GM12801 (cell line): ENCODE results near the gene TPH2.

Source experiments
- TF ChIP-seq, protein P1 (sequence below): IDR thresholded peaks from one replicate; pipeline ENCODE4 v1.5.1; 2011; ENCODE audit warnings: control low read depth; ENCODE audit not compliant: insufficient read length; ENCODE audit errors: extremely low read depth

Gene TPH2

GRCh38 chr12:71958457-71958856 lies 19.8 kb downstream of the TPH2 start:
- TF ChIP-seq, protein P1, sequence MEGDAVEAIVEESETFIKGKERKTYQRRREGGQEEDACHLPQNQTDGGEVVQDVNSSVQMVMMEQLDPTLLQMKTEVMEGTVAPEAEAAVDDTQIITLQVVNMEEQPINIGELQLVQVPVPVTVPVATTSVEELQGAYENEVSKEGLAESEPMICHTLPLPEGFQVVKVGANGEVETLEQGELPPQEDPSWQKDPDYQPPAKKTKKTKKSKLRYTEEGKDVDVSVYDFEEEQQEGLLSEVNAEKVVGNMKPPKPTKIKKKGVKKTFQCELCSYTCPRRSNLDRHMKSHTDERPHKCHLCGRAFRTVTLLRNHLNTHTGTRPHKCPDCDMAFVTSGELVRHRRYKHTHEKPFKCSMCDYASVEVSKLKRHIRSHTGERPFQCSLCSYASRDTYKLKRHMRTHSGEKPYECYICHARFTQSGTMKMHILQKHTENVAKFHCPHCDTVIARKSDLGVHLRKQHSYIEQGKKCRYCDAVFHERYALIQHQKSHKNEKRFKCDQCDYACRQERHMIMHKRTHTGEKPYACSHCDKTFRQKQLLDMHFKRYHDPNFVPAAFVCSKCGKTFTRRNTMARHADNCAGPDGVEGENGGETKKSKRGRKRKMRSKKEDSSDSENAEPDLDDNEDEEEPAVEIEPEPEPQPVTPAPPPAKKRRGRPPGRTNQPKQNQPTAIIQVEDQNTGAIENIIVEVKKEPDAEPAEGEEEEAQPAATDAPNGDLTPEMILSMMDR, result no peak

DNA sequence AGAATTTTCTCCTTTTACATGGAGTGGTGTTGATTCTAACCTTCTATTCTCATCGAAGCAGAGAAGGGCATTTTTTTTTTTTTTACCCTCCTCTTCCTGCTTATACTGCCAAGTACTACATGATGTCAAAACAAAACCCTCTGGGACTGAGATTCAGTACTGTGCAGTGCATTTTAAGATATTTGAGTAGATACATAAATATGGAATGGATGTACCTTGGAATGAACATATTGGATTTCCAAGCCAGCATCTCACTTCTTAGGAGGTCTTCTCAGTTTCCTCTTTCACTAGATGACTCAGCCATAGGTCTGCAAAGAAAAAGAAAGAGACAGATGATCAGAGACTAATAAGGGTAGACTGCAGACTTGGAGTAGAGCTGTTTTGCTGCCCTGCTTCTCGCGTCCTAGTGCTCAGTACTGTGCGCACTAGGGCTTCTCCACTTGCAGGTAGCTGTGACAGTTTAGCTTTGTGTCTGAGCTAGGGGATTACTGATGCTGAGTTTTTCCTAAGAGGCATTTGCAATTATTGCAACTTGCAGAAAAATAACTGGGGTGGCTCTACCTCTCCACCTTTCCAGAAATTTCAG lies 20.4 kb downstream of the TPH2 start:
- TF ChIP-seq, protein P1, result no peak

DNA sequence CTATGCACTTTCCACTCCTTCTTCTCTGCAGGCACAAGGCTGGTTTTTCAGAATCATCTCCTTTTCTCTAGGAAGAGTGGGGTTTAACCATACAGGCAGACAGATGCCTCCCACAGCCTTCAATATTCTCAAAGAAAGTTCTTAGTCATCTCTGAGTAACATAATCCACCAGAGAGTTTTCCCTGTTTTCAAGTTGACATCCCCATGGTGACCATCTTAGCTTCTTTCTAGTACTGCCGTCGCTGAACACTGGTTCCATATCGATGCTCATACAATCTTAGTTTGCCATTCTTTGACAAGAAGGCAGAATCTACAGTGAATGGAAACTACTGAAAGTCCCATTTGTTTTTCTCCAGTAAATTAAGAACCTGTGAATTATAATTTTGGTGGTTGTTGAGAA lies 28.6 kb downstream of the TPH2 start:
- TF ChIP-seq, protein P1, result no peak

DNA sequence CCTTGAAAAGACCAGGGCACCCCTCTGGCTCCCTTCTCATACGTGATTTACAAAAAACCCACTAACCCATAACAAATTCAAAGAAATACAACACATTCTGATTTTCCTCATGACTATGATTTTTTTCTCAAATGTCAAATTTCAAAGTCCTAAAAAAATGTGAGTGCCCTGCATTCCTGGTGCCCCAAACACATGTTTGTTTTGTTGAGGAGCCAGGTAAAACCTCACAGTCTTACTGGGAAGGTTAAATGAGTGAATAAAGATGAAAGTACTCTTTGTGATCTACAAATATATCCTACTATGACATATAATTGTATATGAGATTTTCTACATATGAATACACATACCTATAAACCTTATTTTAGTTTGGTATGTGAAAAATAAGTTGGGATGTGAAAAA lies 30.7 kb downstream of the TPH2 start:
- TF ChIP-seq, protein P1, result no peak

DNA sequence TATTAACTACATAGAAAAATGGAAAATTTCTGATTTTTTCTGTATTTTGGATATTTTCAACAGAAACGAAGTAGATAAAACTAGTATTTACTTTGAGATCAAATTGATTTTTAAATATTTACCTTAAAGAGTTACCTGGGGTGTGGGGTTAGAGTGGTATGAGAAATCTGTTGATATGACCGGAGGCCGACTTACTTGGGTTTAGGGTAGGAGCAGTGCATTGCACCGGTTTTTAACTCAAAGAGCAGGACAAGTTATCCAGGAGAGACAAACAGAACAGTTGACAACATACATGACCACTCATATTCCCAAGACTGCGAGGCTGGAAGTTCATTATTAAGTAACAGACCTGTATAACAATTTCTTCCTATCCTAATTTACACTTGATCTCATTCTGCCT lies 31.4 kb downstream of the TPH2 start:
- TF ChIP-seq, protein P1, result no peak

DNA sequence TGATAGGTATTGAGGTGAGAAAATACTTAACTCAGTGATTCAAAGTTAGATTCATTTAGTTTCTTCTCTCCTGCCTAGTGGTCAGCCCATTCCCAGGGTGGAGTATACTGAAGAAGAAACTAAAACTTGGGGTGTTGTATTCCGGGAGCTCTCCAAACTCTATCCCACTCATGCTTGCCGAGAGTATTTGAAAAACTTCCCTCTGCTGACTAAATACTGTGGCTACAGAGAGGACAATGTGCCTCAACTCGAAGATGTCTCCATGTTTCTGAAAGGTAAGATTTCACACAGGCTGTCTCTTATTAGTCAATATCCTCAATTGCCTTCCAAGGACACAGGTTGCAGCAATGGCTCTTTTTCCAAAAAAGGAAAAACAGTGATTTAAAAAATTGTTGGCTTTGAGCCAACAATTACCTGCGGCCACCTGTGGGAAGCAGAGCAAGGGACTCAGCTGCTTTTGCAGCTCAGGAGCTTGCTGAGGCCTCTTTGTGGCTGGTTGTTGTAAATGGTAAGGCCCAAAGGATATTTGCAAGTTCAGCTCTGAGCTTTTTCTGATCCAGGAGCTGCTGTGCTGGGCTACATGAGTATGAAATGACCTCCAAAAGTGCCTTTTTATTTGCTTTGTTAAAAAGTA lies 33.9 kb downstream of the TPH2 start:
- TF ChIP-seq, protein P1, result no peak

DNA sequence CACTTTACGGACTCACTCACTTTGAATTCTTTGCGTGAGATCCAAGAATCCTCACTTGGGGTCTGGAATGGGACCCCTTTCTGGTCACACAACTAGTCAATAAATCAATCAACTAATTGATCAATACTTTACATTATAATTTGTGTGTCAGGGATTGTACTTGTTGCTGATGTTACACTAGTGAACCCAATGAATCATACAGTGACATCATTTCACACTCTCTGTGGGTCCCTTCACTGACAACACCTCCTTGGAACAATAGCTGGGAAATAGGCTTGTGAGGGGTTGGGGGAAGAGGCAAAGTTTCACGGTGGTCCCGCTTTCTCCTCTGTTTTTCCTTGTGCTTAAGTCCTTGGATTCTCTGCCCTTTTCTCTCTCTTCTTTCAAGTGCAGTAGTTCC lies 35.0 kb downstream of the TPH2 start:
- TF ChIP-seq, protein P1, result no peak
